HFFc6 (cell line): ENCODE results near the gene AKAP6. TPM values are rescaled to one million over a fixed set of nuclear protein-coding genes. Genes with fewer than 3 reads are reported as not detected.

Experiments used
- DNase-seq: peaks from one replicate; pipeline ENCODE4 v3.0.0-alpha.2; 2018
- H3K27ac Mint-ChIP-seq: 2 replicates; pipeline ENCODE4 v1.8.0; 2020; ENCODE audit warnings: mild to moderate bottlenecking, mixed read lengths
- H3K27me3 Mint-ChIP-seq: 2 replicates; pipeline ENCODE4 v1.8.0; 2021; ENCODE audit warnings: mild to moderate bottlenecking, moderate library complexity, mixed read lengths; ENCODE audit not compliant: insufficient read depth
- H3K36me3 Mint-ChIP-seq: 2 replicates; pipeline ENCODE4 v1.8.0; 2021; ENCODE audit warnings: low read depth, mixed read lengths
- H3K4me1 Mint-ChIP-seq: 2 replicates; pipeline ENCODE4 v1.8.0; 2020; ENCODE audit warnings: low read depth, mixed read lengths
- H3K4me3 Mint-ChIP-seq: 2 replicates; pipeline ENCODE4 v1.8.0; 2020; ENCODE audit warnings: mild to moderate bottlenecking, moderate library complexity, mixed read lengths
- H3K9me3 Mint-ChIP-seq: 2 replicates; pipeline ENCODE4 v1.8.0; 2020; ENCODE audit warnings: mild to moderate bottlenecking, mixed read lengths
- total RNA-seq, 6 experiments: library from RNA; stranded (reverse); fragmentation: NEBNext Ultra II Directional; extraction: Animal tissue kit (Norgen Biotek cat#: 25700); gene quantifications; 2 replicates in 1 of 6; 3 replicates in 5 of 6; pipeline ENCODE4 v1.2.3, GENCODE V29; 2021
- TF ChIP-seq, protein P1 (sequence below): fragments of 200-600 bp; sonication (generic); IDR thresholded peaks from 2 replicates; pipeline ENCODE4 v1.5.0; 2021; ENCODE audit warnings: antibody characterized with exemption, mild to moderate bottlenecking

AKAP6 gene
- total RNA-seq, 6 experiments from 2014 or later, result 6.1 to 9.8 (median 6.5) TPM

DNA sequence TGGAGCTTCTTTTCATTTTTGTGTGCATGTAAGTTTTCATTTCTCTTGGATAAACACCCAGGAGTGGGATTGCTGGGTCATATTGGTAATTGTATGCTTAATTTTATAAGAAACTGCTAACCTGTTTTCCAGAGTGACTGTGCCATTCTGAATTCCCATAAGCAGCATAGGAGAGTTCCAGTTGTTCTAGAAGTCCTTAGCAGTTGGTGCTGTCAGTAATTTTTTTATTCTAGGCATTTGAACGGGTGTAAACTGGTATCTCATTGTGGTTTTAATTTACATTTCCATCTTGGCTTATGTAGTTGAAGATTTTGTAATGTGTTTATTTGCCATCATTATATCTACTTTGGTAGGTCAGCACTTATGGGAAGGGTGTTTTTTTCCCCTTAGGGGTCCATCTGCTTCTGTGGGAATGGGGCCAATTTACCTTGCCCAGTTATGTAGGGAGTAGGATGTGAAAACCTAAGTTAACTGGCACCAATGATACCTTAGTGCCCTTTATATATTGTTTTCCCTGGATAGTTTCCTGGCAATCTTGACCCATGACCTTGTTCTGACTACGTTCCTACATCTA is 202.9 kb downstream of the AKAP6 start:
- DNase-seq, result no peak
- Mint-ChIP-seq H3K27ac (no peak overlapping the region), H3K4me1 (no peaks in the 10 kb centered on the region), H3K9me3 (no peaks in the 10 kb centered on the region), H3K36me3 (no peaks in the 10 kb centered on the region), H3K4me3 (no peak overlapping the region), H3K27me3 (no peaks in the 10 kb centered on the region; the same call in none of the 2 replicates)
- TF ChIP-seq, protein P1, sequence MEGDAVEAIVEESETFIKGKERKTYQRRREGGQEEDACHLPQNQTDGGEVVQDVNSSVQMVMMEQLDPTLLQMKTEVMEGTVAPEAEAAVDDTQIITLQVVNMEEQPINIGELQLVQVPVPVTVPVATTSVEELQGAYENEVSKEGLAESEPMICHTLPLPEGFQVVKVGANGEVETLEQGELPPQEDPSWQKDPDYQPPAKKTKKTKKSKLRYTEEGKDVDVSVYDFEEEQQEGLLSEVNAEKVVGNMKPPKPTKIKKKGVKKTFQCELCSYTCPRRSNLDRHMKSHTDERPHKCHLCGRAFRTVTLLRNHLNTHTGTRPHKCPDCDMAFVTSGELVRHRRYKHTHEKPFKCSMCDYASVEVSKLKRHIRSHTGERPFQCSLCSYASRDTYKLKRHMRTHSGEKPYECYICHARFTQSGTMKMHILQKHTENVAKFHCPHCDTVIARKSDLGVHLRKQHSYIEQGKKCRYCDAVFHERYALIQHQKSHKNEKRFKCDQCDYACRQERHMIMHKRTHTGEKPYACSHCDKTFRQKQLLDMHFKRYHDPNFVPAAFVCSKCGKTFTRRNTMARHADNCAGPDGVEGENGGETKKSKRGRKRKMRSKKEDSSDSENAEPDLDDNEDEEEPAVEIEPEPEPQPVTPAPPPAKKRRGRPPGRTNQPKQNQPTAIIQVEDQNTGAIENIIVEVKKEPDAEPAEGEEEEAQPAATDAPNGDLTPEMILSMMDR, result no peak

GRCh38 chr14:32534145-32534544 is 205.0 kb downstream of the AKAP6 start:
- Mint-ChIP-seq H3K4me3 (no peak overlapping the region), H3K9me3 (no peaks in the 10 kb centered on the region), H3K27ac (no peak overlapping the region), H3K36me3 (no peaks in the 10 kb centered on the region), H3K27me3 (no peaks in the 10 kb centered on the region; the same call in none of the 2 replicates), H3K4me1 (no peaks in the 10 kb centered on the region)
- no peak for DNase-seq
- TF ChIP-seq, protein P1, result no peak

- no peak for DNase-seq
- Mint-ChIP-seq H3K9me3 (no peaks in the 10 kb centered on the region), H3K4me1 (no peaks in the 10 kb centered on the region), H3K27me3 (no peaks in the 10 kb centered on the region; the same call in none of the 2 replicates), H3K27ac (no peak overlapping the region), H3K36me3 (no peaks in the 10 kb centered on the region), H3K4me3 (no peak overlapping the region)
- TF ChIP-seq, protein P1, result no peak
Measured at GRCh38 chr14:32536175-32536574, 207.1 kb downstream of the AKAP6 start.

GRCh38 chr14:32537166-32537565 is 208.1 kb downstream of the AKAP6 start:
- H3K4me1 Mint-ChIP-seq, result no peaks in the 10 kb centered on the region; the same call in 1 of the 2 replicates
- no peak overlapping the region for H3K4me3 Mint-ChIP-seq
- H3K27me3 Mint-ChIP-seq, result no peaks in the 10 kb centered on the region; the same call in none of the 2 replicates
- H3K36me3 Mint-ChIP-seq, result no peaks in the 10 kb centered on the region
- H3K9me3 Mint-ChIP-seq, result no peaks in the 10 kb centered on the region
- no peak overlapping the region for H3K27ac Mint-ChIP-seq
- no peak for DNase-seq
- TF ChIP-seq, protein P1, result no peak

DNA sequence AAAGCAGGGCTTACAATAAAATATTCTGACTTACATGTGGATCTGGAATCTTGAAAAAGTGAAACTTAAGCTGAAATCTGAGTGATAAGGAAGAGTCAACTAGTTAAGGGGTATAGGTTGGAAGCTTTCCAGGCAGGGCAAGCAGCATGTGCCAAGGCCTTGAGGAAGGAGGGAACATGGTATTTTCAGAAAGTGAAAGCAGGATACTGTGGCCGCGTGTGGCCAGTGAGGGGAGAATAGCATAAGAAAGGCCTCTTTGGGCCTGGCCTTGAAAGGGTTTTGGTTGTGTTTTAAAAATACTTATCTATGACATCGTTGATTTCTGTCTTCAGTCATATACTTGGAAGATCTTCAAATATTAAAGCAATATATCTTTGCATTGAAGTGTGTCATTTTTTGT is 213.4 kb downstream of the AKAP6 start:
- no peak for DNase-seq
- H3K27ac Mint-ChIP-seq, result no peak overlapping the region; the same call in 1 of the 2 replicates
- H3K36me3 Mint-ChIP-seq, result no peaks in the 10 kb centered on the region
- H3K27me3 Mint-ChIP-seq, result peaks cover 1% of the 10 kb centered on the region
- TF ChIP-seq, protein P1, result no peak
- H3K4me1 Mint-ChIP-seq, result no peaks in the 10 kb centered on the region; the same call in none of the 2 replicates
- peak overlapping the region; percentile 61; the same call in 1 of the 2 replicates for H3K4me3 Mint-ChIP-seq
- H3K9me3 Mint-ChIP-seq, result no peaks in the 10 kb centered on the region
